ENCODE data around the gene IPPK.
A peak's percentile ranks its signal among the peaks of the same experiment; 100 is the strongest.

IPPK gene

DNA sequence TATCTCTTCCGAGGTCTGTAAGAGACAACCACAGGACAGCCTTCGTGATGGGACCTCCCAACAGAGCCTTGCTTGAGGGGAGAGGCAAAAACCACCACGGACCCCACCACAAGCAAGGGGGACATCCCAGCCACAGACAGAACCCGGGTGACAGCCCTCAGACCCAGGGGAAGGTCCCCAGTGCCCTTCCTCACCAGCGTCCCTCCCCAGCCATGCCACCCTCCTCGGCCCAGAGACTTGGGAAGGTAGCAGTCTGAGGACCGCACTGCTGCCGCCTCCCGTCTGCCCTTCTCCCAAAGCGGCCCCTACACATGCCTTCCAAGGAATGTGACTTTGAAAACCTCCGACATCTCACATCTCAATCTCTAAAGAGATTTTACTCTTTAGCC lies 13.4 kb downstream of the IPPK start:
- no peak for TF ChIP-seq GATA2 (IDR thresholded peaks at IDR 0.05; ENCODE audit: low read depth, low read length)
- TF ChIP-seq GATA3 (IDR thresholded peaks at IDR 0.05; ENCODE audit: low read depth, low read length) = no peak

DNA sequence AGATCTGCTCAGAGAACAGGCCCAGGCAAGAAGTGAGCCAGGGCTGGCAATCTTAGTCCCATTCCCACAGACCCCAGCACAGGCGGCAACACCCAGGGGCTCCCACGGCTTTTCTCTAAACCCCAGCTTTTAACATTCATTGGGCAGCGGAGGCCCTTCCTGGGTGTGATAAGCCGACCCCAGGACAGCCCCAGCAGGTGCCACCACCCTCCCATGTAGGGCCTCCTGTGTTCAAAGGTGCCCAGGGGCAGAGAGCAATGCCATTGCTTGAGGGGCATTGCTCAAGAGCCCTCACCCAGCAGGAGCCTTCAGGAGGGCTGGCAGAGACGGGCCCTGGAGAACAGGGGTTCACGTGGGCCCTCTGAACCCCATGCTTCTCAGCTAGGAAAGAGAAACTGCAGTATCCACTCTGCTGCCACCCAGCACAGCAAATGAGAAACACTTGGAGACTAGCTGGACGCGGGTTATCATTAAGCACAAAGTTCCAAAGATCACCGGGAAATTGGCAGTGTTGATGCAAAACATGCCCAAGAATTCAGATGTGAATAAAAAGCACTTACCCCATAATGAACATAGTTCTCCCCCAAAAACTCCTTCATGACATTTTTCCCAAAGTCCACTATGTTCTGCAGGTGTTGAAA lies 13.9 kb downstream of the IPPK start:
- TF ChIP-seq GATA3 (IDR thresholded peaks at IDR 0.05; ENCODE audit: low read depth, low read length) (no peak), GATA2 (IDR thresholded peaks at IDR 0.05; ENCODE audit: low read depth, low read length) (no peak)

DNA sequence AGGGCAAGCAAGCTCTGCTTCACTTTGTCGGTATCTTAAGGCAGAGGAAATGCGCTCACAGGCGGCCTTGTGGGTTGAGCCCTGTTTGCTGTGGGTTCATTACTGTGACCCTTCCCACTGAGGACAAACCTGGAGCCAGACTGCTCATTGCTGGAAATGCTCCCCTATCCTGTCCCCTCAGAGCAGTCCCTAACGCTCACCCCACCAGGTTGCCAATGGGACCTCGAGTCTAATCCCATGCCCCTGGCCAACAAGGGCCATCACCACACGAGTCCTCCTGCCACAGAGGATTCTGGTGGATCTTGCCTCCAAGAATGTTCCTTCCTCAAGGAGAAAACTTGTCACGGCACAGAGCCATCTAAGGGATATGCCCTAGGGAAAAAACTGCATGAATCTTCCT lies 14.6 kb downstream of the IPPK start:
- TF ChIP-seq GATA3 (IDR thresholded peaks at IDR 0.05; ENCODE audit: low read depth, low read length) = no peak
- no peak for TF ChIP-seq GATA2 (IDR thresholded peaks at IDR 0.05; ENCODE audit: low read depth, low read length)

DNA sequence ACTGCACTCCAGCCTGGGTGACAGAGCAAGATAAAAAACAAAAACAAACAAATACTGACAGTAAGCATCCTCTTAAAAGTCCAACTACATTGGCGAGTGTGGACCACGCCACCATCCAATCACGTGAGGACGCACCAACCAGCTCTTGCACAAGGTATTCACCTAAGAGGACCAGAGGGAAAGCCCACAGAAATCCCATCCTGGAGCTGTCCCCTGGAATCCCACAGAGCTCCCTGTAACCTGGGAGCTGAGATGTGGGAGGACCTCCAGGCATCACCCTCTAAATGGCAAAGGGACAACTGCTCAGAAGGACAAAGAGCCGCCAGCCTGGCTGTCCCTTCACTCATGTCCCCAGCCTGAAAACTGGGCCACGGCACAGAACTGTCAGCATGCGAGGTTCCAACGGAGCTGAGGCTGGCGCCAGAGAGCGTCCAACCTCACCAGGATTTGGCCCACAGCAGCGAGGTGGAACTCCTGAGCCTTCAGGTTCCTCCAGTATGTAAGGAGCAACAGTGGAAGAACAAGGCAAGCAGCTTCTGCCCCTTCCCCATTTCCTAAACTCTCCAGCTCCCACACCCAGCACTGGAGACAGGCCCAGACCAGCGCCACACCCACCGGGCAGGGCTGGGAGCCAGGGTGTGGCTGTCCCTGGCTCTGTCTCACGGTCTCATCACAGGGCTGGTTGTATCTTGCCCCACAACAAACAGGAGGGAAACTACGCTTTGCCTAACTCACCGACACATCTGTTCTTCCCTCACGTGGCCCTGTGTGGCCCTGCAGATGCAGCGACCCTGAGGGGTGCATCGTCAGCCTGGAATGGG lies 15.2 kb downstream of the IPPK start:
- TF ChIP-seq GATA2 (IDR thresholded peaks at IDR 0.05; ENCODE audit: low read depth, low read length) (no peak), GATA3 (IDR thresholded peaks at IDR 0.05; ENCODE audit: low read depth, low read length) (no peak)

DNA sequence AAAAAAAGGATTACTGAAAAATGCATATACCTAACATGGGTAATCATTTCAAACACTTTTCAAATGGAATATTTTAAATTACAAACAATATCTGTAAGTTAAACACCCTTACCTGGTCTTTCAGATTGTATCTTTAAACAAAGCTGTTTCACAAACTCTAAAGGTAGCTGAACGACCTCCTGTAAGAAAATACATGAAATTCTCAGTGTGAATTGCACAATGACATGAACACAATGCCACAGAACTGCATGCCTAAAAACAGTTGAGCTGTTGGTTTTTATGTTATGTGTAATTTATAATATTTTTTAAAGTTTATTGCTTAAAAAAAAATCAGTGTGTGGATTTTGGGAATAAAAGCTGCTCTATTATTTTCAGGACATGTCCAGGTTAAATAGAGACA lies 17.5 kb downstream of the IPPK start:
- no peak for TF ChIP-seq GATA2 (IDR thresholded peaks at IDR 0.05; ENCODE audit: low read depth, low read length)
- no peak for TF ChIP-seq GATA3 (IDR thresholded peaks at IDR 0.05; ENCODE audit: low read depth, low read length)

DNA sequence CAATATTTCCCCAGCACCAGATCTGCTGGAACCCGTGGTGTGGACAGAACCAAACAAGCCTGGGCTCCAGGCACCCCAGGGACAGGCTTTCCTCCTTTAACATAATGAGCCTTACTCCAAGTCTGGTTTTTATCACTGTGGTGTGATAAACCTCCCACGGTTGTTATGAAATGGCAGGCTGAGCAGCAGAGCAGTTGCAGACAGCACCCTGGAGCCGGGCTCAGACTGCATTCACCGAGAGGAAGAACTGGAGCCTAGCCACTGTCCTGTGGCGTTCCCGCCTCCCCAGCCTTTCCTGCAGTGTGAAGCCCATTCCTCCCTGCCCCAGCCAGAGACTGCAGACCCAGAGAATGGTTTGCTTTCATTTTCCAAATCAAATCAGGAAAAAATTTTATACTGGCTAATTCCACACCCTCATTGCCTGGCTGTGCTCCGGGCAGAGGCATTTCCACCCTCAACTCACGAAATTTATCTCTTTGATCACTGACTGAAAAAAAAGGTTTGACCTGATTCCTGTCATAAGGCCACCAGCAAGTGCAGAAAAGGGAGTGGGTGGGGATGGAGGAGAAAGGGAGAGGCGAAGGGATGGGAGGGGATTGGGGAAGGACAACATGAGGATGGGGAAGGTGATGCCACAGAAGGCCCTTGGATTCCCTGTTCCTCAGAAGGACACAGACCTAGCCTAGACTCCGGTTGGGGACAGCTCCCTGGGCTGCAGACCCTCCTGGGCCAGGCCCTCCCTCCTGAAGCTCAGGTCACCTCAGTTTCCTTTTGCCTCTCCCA lies 18.9 kb downstream of the IPPK start:
- TF ChIP-seq GATA2 (IDR thresholded peaks at IDR 0.05; ENCODE audit: low read depth, low read length) (peak; percentile 78), GATA3 (IDR thresholded peaks at IDR 0.05; ENCODE audit: low read depth, low read length) (no peak)

DNA sequence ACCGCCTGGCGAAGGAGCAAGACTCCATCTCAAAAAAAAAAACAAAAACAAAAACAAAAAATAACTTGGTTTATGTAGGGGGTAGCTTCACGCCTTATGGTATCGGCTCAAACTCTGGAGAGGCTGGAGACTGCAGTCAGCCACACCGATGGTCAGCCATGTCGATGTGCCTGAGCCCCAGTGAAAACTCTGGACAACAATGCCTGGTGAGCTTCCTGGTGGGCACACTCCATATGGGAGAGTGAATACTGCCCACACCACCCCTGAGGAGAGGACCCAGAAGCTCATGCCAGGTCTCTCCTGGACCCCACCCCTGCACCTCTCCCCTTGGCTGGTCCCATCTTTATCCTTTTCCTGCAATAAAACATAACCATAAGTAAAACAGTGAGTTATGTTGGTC lies 19.6 kb downstream of the IPPK start:
- TF ChIP-seq GATA3 (IDR thresholded peaks at IDR 0.05; ENCODE audit: low read depth, low read length) (no peak), GATA2 (IDR thresholded peaks at IDR 0.05; ENCODE audit: low read depth, low read length) (no peak)

DNA sequence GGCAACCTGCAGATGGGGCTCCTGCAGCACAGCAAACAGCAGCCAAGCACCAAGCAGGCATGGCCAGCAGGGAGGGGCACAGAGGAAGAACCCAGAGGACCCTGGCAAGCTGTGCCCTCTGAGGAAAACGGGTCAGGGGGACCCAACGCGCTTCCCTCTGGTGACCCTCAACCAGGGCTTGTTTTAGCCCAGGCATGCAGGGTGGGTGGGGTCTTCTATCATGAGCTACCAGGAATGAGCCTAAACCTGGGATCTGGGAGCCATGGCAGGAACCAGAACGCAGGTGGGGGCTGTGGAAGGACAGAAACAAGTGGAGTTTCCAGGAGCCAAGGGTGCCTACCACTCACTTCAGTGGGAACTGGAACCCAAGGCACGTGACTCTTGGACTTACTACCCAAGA lies 20.9 kb downstream of the IPPK start:
- TF ChIP-seq GATA3 (IDR thresholded peaks at IDR 0.05; ENCODE audit: low read depth, low read length) (no peak), GATA2 (IDR thresholded peaks at IDR 0.05; ENCODE audit: low read depth, low read length) (no peak)

DNA sequence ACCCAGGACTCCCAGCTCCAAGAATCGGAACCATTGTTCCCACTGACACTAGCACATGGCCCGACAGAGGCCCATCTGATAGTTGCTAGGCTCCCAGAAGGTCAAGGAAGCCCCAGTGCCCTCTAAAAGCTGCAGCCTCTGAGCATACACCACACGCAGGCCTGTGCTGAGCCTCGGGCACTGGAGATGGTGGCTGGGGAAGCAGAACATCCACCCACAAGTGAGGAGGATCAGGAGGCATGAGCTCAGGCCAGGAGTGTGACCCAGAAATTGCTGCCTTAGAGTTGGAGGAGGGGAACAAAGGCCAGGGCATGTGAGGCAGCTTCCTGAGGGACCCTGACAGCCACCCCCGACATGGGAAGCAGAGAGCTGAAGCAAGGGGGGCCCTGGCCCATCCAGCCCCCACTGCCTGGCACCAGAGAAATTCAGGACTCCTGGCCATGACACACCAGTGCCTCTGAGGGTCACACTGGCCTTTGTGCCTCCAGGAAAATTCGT lies 21.4 kb downstream of the IPPK start:
- TF ChIP-seq GATA3 (IDR thresholded peaks at IDR 0.05; ENCODE audit: low read depth, low read length) = no peak
- peak; percentile 47; the same call in 1 of the 2 replicates for TF ChIP-seq GATA2 (IDR thresholded peaks at IDR 0.05; ENCODE audit: low read depth, low read length)

DNA sequence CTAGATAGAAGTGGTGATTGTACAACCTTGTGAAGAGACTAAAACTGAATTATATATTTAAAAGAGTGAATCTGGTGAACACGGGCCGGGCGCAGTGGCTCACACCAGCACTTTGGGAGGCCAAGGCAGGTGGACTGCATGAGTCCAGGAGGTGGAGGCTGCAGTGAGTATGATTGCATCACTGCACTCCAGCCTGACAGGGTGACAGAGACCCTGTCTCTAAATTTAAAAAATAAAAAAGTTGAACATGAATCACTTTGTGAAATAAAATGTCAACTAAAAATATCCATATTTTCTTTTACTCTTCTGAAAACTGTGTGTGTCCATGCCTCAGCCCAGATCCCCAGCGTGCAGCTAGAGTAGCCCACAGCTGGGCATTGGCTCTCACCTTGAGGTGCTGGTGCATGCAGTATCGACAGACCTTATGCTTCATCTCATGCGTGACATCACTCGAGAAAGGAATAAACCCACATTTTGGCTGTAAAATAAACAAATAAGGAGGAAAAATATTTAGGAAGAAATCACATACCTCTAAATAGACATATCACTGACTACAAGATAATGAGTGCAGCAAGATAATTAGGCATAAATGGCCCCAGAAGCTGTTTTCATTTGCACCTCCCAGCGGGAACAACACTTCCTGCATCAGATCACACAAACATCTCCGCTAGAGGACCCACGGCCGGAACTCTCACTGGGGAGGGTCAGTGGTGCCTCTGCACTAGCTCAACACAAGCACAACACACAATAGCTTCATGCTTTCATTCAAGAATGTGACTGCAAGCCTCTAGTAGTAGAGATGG lies 22.1 kb downstream of the IPPK start:
- TF ChIP-seq GATA2 (IDR thresholded peaks at IDR 0.05; ENCODE audit: low read depth, low read length) (no peak), GATA3 (IDR thresholded peaks at IDR 0.05; ENCODE audit: low read depth, low read length) (no peak)

DNA sequence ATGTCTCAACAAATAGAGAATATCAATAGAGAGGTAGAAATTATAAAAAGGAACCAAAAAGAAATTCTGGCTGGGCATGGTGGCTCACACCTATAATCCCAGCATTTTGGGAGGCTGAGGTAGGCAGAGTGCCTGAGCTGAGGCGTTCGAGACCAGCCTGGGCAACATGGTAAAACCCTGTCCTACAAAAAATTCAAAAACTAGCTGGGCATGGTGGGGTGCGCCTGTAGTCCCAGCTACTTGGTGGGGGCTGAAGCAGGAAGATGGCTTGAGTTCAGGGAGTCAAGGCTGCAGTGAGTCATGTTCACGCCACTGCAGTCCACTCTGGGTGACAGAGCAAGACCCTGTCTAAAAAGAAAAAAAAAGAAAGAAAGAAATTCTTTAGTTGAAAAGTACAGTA lies 24.9 kb downstream of the IPPK start:
- no peak for TF ChIP-seq GATA2 (IDR thresholded peaks at IDR 0.05; ENCODE audit: low read depth, low read length)
- TF ChIP-seq GATA3 (IDR thresholded peaks at IDR 0.05; ENCODE audit: low read depth, low read length) = no peak

DNA sequence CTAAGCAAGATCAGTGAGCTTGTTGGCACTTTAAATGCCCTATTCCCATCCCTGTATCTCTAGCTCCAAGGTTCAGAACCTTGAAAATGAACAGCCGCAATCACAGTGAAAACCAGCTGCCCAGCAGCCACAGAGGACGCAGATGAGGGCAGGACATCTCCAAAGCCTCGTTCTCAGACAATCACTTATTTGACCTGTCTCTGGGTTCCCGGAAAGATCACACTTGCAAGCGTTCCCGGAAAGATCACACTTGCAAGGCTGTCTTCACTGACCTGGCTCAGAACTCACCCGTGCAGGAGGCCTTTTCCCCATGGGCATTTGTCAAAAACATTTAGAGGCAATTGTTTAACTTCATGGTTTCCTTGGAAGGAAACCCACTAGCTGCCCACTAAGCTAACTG lies 25.7 kb downstream of the IPPK start:
- TF ChIP-seq GATA3 (IDR thresholded peaks at IDR 0.05; ENCODE audit: low read depth, low read length) (no peak), GATA2 (IDR thresholded peaks at IDR 0.05; ENCODE audit: low read depth, low read length) (no peak)

DNA sequence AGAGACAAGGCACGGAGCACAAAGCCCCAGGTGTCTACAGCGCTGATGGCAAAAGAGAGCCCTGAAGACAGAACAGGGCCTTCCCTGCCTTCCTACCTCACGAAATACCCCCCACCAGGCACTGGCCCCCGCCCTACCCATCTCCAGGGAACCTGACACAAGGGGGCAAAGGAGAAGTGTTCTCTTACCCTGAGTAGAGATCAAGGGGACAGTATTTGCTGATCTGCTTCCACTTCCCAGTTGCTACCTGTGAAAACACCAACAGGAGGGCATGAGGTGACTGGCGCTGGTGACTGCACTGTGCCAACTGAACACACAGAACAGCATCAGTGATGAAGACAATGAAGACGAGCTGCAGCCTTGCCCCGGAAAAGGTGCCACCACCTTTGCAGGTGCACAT lies 27.4 kb downstream of the IPPK start:
- TF ChIP-seq GATA3 (IDR thresholded peaks at IDR 0.05; ENCODE audit: low read depth, low read length) = no peak
- TF ChIP-seq GATA2 (IDR thresholded peaks at IDR 0.05; ENCODE audit: low read depth, low read length) = no peak

DNA sequence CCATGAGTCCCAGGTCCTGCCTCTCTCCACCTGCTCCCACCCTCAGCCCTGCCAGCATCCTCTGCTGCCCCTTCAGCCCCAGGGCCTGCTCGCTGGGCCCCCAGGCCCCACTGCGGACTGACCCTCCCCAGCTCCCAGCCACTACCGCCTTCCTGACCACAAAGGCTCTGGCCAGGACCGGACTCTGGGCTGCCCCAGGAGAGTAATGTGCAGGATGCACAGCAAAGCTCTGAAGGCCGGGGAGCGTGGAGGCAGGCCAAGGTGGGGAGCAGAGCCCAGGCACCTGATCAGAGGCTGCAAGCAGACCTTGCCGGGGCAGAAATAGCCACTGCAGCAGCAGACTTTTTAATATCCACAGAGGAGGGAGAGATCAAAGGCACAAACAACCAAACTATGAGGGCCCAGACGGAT lies 27.9 kb downstream of the IPPK start:
- no peak for TF ChIP-seq GATA3 (IDR thresholded peaks at IDR 0.05; ENCODE audit: low read depth, low read length)
- no peak for TF ChIP-seq GATA2 (IDR thresholded peaks at IDR 0.05; ENCODE audit: low read depth, low read length)
